Body of pancreas (tissue), 4 donors: Measurements from ENCODE around the gene OR1B1. TPM values are rescaled to one million over a fixed set of nuclear protein-coding genes. Genes with fewer than 3 reads are reported as not detected.

Experiments
- ATAC-seq: fragments of 150-250 bp; one replicate; pipeline ENCODE4 v1.9.1; 2016
- DNase-seq, 4 donors: peaks; one replicate each; pipeline ENCODE4 v3.0.0-alpha.2; 2019
- H3K27ac ChIP-seq, 4 donors: fragments of 200-600 bp; sonication (generic); 1 replicate in 3 of 4; 2 replicates in 1 of 4; pipeline versions ENCODE4 v1.5.1 to v1.6.1; 2016 to 2019; ENCODE audit warnings: mild to moderate bottlenecking in 1 of 4, mixed read lengths in 1 of 4, moderate library complexity in 1 of 4
- H3K27me3 ChIP-seq, 2 donors: fragments of 200-600 bp; sonication (generic); one replicate each; pipeline ENCODE4 v1.6.0; 2016; ENCODE audit warnings: mild to moderate bottlenecking in 1 of 2
- H3K36me3 ChIP-seq, 2 donors: fragments of 200-600 bp; sonication (generic); replicated peaks in 1 of 2; 2 replicates each; pipeline ENCODE4 v1.5.1; 2016; ENCODE audit warnings: low read depth in 2 of 2; ENCODE audit not compliant: insufficient read depth in 1 of 2
- H3K4me1 ChIP-seq: fragments of 200-600 bp; sonication (generic); one replicate; pipeline ENCODE4 v1.6.0; 2016
- H3K4me3 ChIP-seq, 2 donors: fragments of 200-600 bp; sonication (generic); 1 replicate in 1 of 2; 2 replicates in 1 of 2; pipeline ENCODE4 v1.5.1; 2016 to 2019
- H3K9me3 ChIP-seq, 3 donors: fragments of 200-600 bp; sonication (generic); 1 replicate in 2 of 3; 2 replicates in 1 of 3; pipeline ENCODE4 v1.5.1; 2016
- POLR2A ChIP-seq, 3 donors: fragments of 450-650 bp; IDR thresholded peaks; one replicate each; pipeline ENCODE4 v1.6.1; 2016; ENCODE audit warnings: antibody characterized with exemption in 3 of 3, mild to moderate bottlenecking in 2 of 3
- WGBS, 2 donors: methylation state at CpG; one replicate each; pipeline ENCODE4 v1.1.5; 2017; 5-methylcytosine and 5-hydroxymethylcytosine counted together
- intact Hi-C: fragments of 100-400 bp; cut with DNase I; formaldehyde crosslinking; loops from one replicate; pipeline ENCODE4 v1.15.1; 2023
- total RNA-seq, 2 donors: library from RNA; depleted of rRNA; stranded (reverse); fragments of >200 nt; gene quantifications; one replicate each; pipeline ENCODE4 v1.1.0, GENCODE V29; 2016
- TF ChIP-seq, protein P1 (sequence below), 7 experiments: fragments of 450-650 bp in 4 of 7; fragments of 200-600 bp in 3 of 7; sonication (generic) in 3 of 7; IDR thresholded peaks; one replicate each; pipeline ENCODE4 v1.5.1; 2016 to 2019; ENCODE audit warnings: antibody characterized with exemption in 7 of 7

Gene OR1B1
- total RNA-seq, 2 donors from 2014 or later = not detected

DNA sequence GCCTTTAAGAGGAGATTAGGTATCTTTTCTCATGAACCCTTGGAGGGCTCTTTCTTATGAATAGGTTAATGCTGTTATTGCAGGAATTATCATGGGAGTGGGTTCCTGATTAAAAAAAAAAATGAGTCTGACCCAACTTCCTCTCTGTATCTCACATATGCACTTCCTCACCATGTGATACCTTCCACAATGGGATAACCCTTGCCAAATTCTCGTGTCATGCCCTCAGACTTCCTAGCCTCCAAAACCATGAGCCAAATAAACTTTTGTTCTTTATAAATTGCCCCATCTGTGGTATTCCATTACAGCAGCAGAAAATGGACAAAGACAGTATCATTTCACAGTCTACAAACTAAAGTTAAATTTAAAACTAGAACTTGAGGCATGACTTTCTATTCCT lies 1.0 kb downstream of the OR1B1 start:
- intact Hi-C loops = no loop called here

DNA sequence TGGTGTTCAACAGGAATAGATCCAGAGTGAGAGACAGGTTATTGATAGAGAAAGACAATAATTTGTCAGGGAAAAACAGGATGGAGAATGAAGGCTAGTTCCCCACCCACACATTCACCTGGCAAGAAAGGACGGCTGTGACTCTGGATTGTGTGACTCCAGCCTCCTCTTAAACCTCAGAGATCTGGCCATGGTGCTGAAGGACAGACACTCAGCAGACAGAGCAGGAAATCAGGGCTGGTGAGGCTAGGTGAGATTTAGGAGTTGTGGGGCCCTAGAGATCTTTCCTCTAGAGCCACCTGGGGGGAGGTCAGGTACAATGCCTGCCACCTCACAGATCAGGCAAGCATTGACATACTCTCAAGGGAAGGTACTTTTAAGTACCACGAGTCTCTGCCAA lies 15.2 kb downstream of the OR1B1 start:
- Histone ChIP-seq H3K4me1 (no peaks in the 10 kb centered on the region), H3K9me3 (no peaks in the 10 kb centered on the region), H3K36me3 (no peaks in the 10 kb centered on the region), H3K4me3 (no peak overlapping the region), H3K27me3 (no peaks in the 10 kb centered on the region), H3K27ac (no peak overlapping the region)
- DNase-seq (no peak), ATAC-seq (no peak)
- WGBS, 2 donors = 23 to 44% methylated on average over 2 of the region's 2 CpGs
- TF ChIP-seq POLR2A (IDR thresholded peaks at IDR 0.05) = no peak
- TF ChIP-seq, protein P1, sequence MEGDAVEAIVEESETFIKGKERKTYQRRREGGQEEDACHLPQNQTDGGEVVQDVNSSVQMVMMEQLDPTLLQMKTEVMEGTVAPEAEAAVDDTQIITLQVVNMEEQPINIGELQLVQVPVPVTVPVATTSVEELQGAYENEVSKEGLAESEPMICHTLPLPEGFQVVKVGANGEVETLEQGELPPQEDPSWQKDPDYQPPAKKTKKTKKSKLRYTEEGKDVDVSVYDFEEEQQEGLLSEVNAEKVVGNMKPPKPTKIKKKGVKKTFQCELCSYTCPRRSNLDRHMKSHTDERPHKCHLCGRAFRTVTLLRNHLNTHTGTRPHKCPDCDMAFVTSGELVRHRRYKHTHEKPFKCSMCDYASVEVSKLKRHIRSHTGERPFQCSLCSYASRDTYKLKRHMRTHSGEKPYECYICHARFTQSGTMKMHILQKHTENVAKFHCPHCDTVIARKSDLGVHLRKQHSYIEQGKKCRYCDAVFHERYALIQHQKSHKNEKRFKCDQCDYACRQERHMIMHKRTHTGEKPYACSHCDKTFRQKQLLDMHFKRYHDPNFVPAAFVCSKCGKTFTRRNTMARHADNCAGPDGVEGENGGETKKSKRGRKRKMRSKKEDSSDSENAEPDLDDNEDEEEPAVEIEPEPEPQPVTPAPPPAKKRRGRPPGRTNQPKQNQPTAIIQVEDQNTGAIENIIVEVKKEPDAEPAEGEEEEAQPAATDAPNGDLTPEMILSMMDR (IDR thresholded peaks at IDR 0.05) = no peak
- intact Hi-C loops = no loop called here

More for the DNA sequence above, 1.0 kb downstream of the OR1B1 start:
- no peak for ATAC-seq
- Histone ChIP-seq H3K27ac (no peak overlapping the region), H3K36me3 (no peaks in the 10 kb centered on the region), H3K9me3 (no peaks in the 10 kb centered on the region), H3K27me3 (no peaks in the 10 kb centered on the region), H3K4me1 (no peaks in the 10 kb centered on the region), H3K4me3 (no peak overlapping the region)
- DNase-seq = no peak
- WGBS, 2 donors = 23 to 47% methylated on average over 1 of the region's 1 CpG
- TF ChIP-seq POLR2A (IDR thresholded peaks at IDR 0.05) = no peak
- TF ChIP-seq, protein P1 (IDR thresholded peaks at IDR 0.05) = no peak

DNA sequence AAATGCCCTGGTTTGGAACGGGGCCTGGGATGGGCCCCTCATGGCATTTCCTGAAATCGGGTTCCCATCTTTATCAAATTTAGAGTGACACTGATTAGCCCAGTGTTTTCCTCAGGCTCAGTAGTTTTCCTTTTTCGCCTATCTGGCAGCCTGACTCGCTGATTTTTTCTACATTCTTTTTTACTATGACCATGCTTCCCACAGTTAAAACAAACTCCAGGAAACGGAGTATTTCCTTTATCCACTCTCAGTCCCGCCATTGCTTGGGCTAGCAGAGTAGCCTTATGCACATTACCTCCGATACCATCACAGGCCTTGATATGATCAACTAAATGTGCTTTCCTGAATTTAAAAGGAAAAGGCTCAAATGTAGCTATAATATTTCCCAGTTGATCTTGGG lies 37.4 kb downstream of the OR1B1 start:
- no peak for ATAC-seq
- intact Hi-C loops = no loop called here
- H3K27ac ChIP-seq = no peak overlapping the region
- no peaks in the 10 kb centered on the region for H3K9me3 ChIP-seq
- no peak for TF ChIP-seq POLR2A (IDR thresholded peaks at IDR 0.05)
- TF ChIP-seq, protein P1 (IDR thresholded peaks at IDR 0.05) = no peak
- 62 to 64% methylated on average over 7 of the region's 7 CpGs for WGBS, 2 donors
- DNase-seq = no peak
- no peaks in the 10 kb centered on the region for H3K27me3 ChIP-seq
- H3K36me3 ChIP-seq = no peaks in the 10 kb centered on the region
- no peaks in the 10 kb centered on the region for H3K4me1 ChIP-seq
- H3K4me3 ChIP-seq = no peak overlapping the region

DNA sequence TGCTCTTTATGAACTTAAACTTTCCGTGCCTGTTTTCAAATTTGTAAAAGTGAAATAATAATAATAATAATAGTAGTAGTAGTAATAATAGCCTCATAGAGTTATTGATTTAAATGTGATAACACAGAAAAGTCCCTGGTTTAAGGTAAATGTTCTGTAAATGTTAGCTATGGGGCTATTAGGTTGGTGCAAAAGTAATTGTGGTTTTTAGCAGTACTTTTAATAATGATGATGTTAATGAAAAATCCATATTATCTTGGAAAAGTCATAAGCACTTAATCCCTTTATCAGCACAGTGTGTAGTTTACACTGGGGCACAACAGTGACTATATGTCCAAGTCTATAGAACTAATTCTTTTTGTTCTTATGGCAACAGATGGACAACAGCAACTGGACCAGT lies 43.1 kb downstream of the OR1B1 start, which contains the start of gene OR1Q1:
Gene OR1Q1 (plus strand): TSS at position 377 of the 400 bp plus-strand sequence. CDS start 0 bp downstream, at position 377.
- H3K4me3 ChIP-seq = no peak within 1 kb of the TSS
- no peaks in the 10 kb centered on the region for H3K9me3 ChIP-seq
- no peaks in the 10 kb centered on the region for H3K27me3 ChIP-seq
- no peaks in the 10 kb centered on the region for H3K4me1 ChIP-seq
- no peak within 1 kb of the TSS for H3K27ac ChIP-seq
- 90% methylated on average over 1 of the region's 1 CpG for WGBS, 2 donors
- ATAC-seq = no peak
- DNase-seq = no peak
- H3K36me3 ChIP-seq = no peaks in the 10 kb centered on the region
- intact Hi-C loops = no loop called here
- TF ChIP-seq POLR2A (IDR thresholded peaks at IDR 0.05) = no peak
- TF ChIP-seq, protein P1 (IDR thresholded peaks at IDR 0.05) = no peak

DNA sequence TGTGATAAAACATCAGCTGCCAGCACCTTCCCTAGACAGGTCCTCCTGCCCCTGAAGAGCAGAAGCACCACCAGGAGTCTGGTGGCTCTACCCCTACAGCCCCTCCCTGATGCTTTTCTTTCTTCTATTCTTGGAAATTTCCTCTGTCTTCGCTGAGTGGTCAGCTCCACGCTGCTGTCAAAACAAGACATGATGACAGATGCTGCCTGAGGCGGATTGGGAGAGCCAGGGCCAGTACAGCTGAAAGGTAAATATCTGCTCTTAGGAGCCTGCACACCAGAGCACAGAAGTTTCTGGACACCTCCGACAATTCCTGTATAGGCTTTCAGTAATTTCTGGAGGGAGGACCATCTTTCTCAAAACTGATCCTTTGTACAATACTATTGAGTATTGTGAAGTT lies 47.6 kb downstream of the OR1B1 start:
- no peaks in the 10 kb centered on the region for H3K4me1 ChIP-seq
- no peak overlapping the region for H3K4me3 ChIP-seq
- 69 to 72% methylated on average over 4 of the region's 4 CpGs for WGBS, 2 donors
- ATAC-seq (no peak), DNase-seq (no peak)
- H3K27me3 ChIP-seq = no peaks in the 10 kb centered on the region
- no peaks in the 10 kb centered on the region for H3K36me3 ChIP-seq
- H3K27ac ChIP-seq = no peak overlapping the region
- TF ChIP-seq POLR2A (IDR thresholded peaks at IDR 0.05) = no peak
- TF ChIP-seq, protein P1 (IDR thresholded peaks at IDR 0.05) = no peak
- no peaks in the 10 kb centered on the region for H3K9me3 ChIP-seq
- intact Hi-C loops = no loop called here
